SK-N-SH (cell line): ENCODE measurements around the gene FGF10. TPM values are rescaled to one million over a fixed set of nuclear protein-coding genes. Genes with fewer than 3 reads are reported as not detected.

ENCODE experiments used
- CTCF ChIA-PET: fragments of 300-600, 350-600 bp; formaldehyde crosslinking; extraction: SDS; loops from one replicate; lab custom pipeline; 2021; lab: Yijun Ruan, JAX
- POLR2A ChIA-PET: fragments of 350-600 bp; sonication (Branson Sonifier 250); formaldehyde crosslinking; extraction: SDS; loops from one replicate; lab custom pipeline; 2020; ENCODE audit warnings: antibody characterized with exemption, inconsistent platforms; lab: Yijun Ruan, JAX
- DNase-seq: peaks from one replicate; pipeline ENCODE4 v3.0.0; 2012
- H2AFZ ChIP-seq: fragments of 200-600 bp; sonication (generic); 2 replicates; pipeline ENCODE4 v1.8.1; 2016; ENCODE audit warnings: antibody characterized with exemption, mild to moderate bottlenecking, low read depth
- H3F3A ChIP-seq: fragments of 200-600 bp; sonication (generic); replicated peaks from 2 replicates; pipeline ENCODE3; 2016; ENCODE audit warnings: antibody characterized with exemption, mild to moderate bottlenecking; ENCODE audit not compliant: insufficient read depth
- H3K27ac ChIP-seq, 2 experiments: fragments of 200-500 bp in 1 of 2; fragments of 200-600 bp in 1 of 2; sonication (Bioruptor generic) in 1 of 2; sonication (generic), shearing (Covaris generic) in 1 of 2; 2 replicates each; pipeline versions ENCODE4 v1.5.1 to v1.6.1; 2014 to 2016; ENCODE audit warnings: low read depth in 2 of 2, inconsistent platforms in 1 of 2, low read length in 1 of 2, mild to moderate bottlenecking in 1 of 2, mixed read lengths in 1 of 2
- H3K27me3 ChIP-seq: fragments of 200-600 bp; sonication (generic), shearing (Covaris generic); 2 replicates; pipeline ENCODE4 v1.6.1; 2016; ENCODE audit warnings: mixed run types; ENCODE audit not compliant: insufficient read depth
- H3K36me3 ChIP-seq, 2 experiments: fragments of 200-500 bp in 1 of 2; fragments of 200-600 bp in 1 of 2; sonication (Bioruptor generic) in 1 of 2; sonication (generic) in 1 of 2; replicated peaks in 1 of 2; 2 replicates each; pipeline versions ENCODE3 to v1.5.1; 2014 to 2016; ENCODE audit warnings: low read length in 1 of 2, mild to moderate bottlenecking in 1 of 2; ENCODE audit not compliant: insufficient read depth in 2 of 2, control insufficient read depth in 1 of 2
- H3K4me1 ChIP-seq, 2 experiments: fragments of 200-500 bp in 1 of 2; fragments of 200-600 bp in 1 of 2; sonication (Bioruptor generic) in 1 of 2; sonication (generic), shearing (Covaris generic) in 1 of 2; 2 replicates each; pipeline versions ENCODE4 v1.5.1 to v1.6.1; 2014 to 2016; ENCODE audit warnings: low read depth in 1 of 2, low read length in 1 of 2, mixed run types in 1 of 2; ENCODE audit not compliant: insufficient read depth in 2 of 2, control insufficient read depth in 1 of 2
- H3K4me2 ChIP-seq: fragments of 200-600 bp; sonication (generic), shearing (Covaris generic); 2 replicates; pipeline ENCODE4 v1.6.1; 2017; ENCODE audit warnings: mixed run types
- H3K4me3 ChIP-seq, 2 experiments: fragments of 200-500 bp in 1 of 2; fragments of 200-600 bp in 1 of 2; sonication (Bioruptor generic) in 1 of 2; sonication (generic), shearing (Covaris generic) in 1 of 2; 2 replicates each; pipeline versions ENCODE4 v1.5.1 to v1.8.1; 2014 to 2016; ENCODE audit warnings: low read depth in 2 of 2, inconsistent platforms in 1 of 2, low read length in 1 of 2, mild to moderate bottlenecking in 1 of 2, mixed read lengths in 1 of 2, moderate library complexity in 1 of 2
- H3K79me2 ChIP-seq: fragments of 200-600 bp; sonication (generic); 2 replicates; pipeline ENCODE4 v1.8.1; 2017; ENCODE audit warnings: mild to moderate bottlenecking; ENCODE audit not compliant: insufficient read depth
- H3K9ac ChIP-seq: fragments of 200-600 bp; sonication (generic); 2 replicates; pipeline ENCODE4 v1.6.1; 2017; ENCODE audit warnings: mixed run types
- H3K9me2 ChIP-seq: fragments of 200-600 bp; sonication (generic); 2 replicates; pipeline ENCODE4 v1.6.1; 2017; ENCODE audit warnings: mixed run types
- H3K9me3 ChIP-seq: fragments of 200-600 bp; sonication (generic); 2 replicates; pipeline ENCODE4 v1.6.1; 2017; ENCODE audit warnings: mixed run types, mild to moderate bottlenecking, moderate library complexity
- H4K20me1 ChIP-seq: fragments of 200-600 bp; sonication (generic); 2 replicates; pipeline ENCODE4 v1.6.1; 2017; ENCODE audit warnings: mild to moderate bottlenecking, mixed run types; ENCODE audit not compliant: insufficient read depth
- ELF1 ChIP-seq: IDR thresholded peaks from 2 replicates; pipeline ENCODE4 v1.4.0; 2012
- FOXJ3 ChIP-seq: sonication (generic); formaldehyde crosslinking; IDR thresholded peaks from 2 replicates; pipeline ENCODE4 v1.5.1; 2020; ENCODE audit warnings: mild to moderate bottlenecking, missing genetic modification reagents
- FOXM1 ChIP-seq: IDR thresholded peaks from 2 replicates; pipeline ENCODE4 v1.4.0; 2012; ENCODE audit warnings: low read depth, mild to moderate bottlenecking
- MEF2A ChIP-seq: IDR thresholded peaks from 2 replicates; pipeline ENCODE4 v1.4.0; 2012; ENCODE audit warnings: low read depth, borderline replicate concordance
- MXI1 ChIP-seq: IDR thresholded peaks from 2 replicates; pipeline ENCODE4 v1.6.1; 2012; ENCODE audit warnings: mild to moderate bottlenecking, low read depth, low read length, improper control_type of control experiment
- NFIC ChIP-seq: IDR thresholded peaks from 2 replicates; pipeline ENCODE4 v1.4.0; 2012; ENCODE audit warnings: borderline replicate concordance
- NRF1 ChIP-seq: IDR thresholded peaks from 2 replicates; pipeline ENCODE4 v1.6.1; 2012; ENCODE audit warnings: low read depth, mild to moderate bottlenecking, low read length
- RAD21 ChIP-seq: IDR thresholded peaks from 2 replicates; pipeline ENCODE4 v1.6.1; 2012; ENCODE audit warnings: mild to moderate bottlenecking, low read length
- RXRA ChIP-seq: IDR thresholded peaks from 2 replicates; pipeline ENCODE4 v1.4.0; 2012; ENCODE audit warnings: low read depth, mild to moderate bottlenecking, borderline replicate concordance
- SMC3 ChIP-seq: IDR thresholded peaks from 2 replicates; pipeline ENCODE4 v1.6.1; 2012; ENCODE audit warnings: low read depth, low read length, improper control_type of control experiment
- TCF12 ChIP-seq: IDR thresholded peaks from 2 replicates; pipeline ENCODE4 v1.4.0; 2012
- YY1 ChIP-seq: IDR thresholded peaks from 2 replicates; pipeline ENCODE4 v1.4.0; 2012; ENCODE audit warnings: low read depth, mild to moderate bottlenecking
- WGBS: methylation state at CpG from one replicate; pipeline ENCODE4 v1.1.6; 2017; ENCODE audit warnings: low lambda C conversion rate; 5-methylcytosine and 5-hydroxymethylcytosine counted together
- polyA plus RNA-seq, 3 experiments: library from polyadenylated mRNA; depleted of rRNA; stranded (reverse); fragments of >200 nt; gene quantifications; 2 replicates each; pipeline ENCODE4 v1.2.3, GENCODE V29; 2012
- TF ChIP-seq, protein P1 (sequence below): IDR thresholded peaks from 2 replicates; pipeline ENCODE4 v1.6.1; 2012; ENCODE audit warnings: mild to moderate bottlenecking, low read depth, low read length, moderate library complexity
- TF ChIP-seq, protein P2 (sequence below): IDR thresholded peaks from 2 replicates; pipeline ENCODE4 v1.4.0; 2012; ENCODE audit warnings: low read depth, borderline replicate concordance
- TF ChIP-seq, protein P3 (sequence below): fragments of 200-600 bp; sonication (generic); IDR thresholded peaks from 2 replicates; pipeline ENCODE4 v1.6.1; 2017; ENCODE audit warnings: antibody characterized with exemption, mild to moderate bottlenecking, moderate library complexity

The FGF10 gene
- polyA plus RNA-seq, 1 of the 3 experiments (the other 2 are of a cell fraction): not detected

DNA sequence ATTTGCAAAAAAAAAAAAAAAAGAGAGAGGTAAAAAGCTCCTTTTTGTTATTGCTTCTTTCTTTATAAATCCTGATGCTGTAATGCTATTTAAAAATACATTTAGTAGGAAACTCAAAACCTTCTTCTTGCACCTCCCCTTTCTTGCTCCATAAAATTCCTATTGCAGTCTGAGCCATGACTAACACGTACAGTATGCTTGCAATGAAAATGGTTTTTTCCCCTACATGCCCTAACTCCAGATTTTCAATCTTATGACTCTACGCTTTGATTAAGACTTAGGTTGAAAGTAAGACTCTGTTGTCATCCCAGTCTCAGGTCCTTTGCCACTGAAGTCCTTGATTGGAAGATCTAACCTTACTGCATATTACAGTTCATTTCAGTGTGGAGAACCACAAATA, 23.9 kb downstream of the FGF10 start:
- no peak overlapping the region for H3K9ac ChIP-seq
- WGBS: 19% methylated on average over 2 of the region's 2 CpGs
- H3K36me3 ChIP-seq: no peaks in the 10 kb centered on the region
- no peaks in the 10 kb centered on the region for H3K79me2 ChIP-seq
- H3K9me2 ChIP-seq: no peaks in the 10 kb centered on the region
- H3K4me1 ChIP-seq: no peaks in the 10 kb centered on the region
- ChIA-PET POLR2A (no interaction called here), CTCF (no interaction called here)
- no peak overlapping the region for H2AFZ ChIP-seq
- H3K9me3 ChIP-seq: no peaks in the 10 kb centered on the region
- no peak overlapping the region for H3K4me2 ChIP-seq
- no peaks in the 10 kb centered on the region for H3F3A ChIP-seq
- H4K20me1 ChIP-seq: no peaks in the 10 kb centered on the region
- no peak overlapping the region for H3K27ac ChIP-seq
- no peak for TF ChIP-seq MXI1
- H3K4me3 ChIP-seq: no peak overlapping the region
- DNase-seq: no peak
- H3K27me3 ChIP-seq: no peaks in the 10 kb centered on the region

DNA sequence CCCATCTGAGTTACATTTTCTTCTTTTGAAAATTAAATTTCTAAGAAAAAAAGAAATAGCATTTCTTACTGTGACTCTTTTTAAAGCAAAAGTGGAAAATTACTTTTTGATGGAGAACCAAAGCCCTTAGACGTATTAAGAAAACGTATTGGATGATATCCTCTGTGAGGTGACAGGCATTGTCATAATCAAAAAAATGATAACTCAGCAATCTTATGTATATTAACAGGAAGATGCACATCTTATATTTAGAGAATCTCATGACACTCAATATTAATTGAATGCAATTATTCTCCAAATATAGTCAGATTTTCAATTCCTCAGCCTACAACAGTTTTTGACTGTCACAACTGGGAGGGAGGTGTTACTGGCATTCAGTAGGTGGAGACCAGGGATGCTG, 25.1 kb downstream of the FGF10 start:
- WGBS: 9% methylated on average over 2 of the region's 2 CpGs
- Histone ChIP-seq H2AFZ (0 out of 2 replicates have a peak overlapping the region, but pooled peaks have one; percentile 5), H3F3A (no peaks in the 10 kb centered on the region), H3K9me2 (no peaks in the 10 kb centered on the region)
- TF ChIP-seq RAD21 (no peak), NFIC (no peak), TCF12 (no peak), SMC3 (no peak), NRF1 (no peak), ELF1 (no peak), FOXM1 (no peak), MEF2A (no peak), FOXJ3 (CRISPR knock-in tag) (no peak), YY1 (no peak), RXRA (no peak), MXI1 (no peak)
- TF ChIP-seq, protein P1, sequence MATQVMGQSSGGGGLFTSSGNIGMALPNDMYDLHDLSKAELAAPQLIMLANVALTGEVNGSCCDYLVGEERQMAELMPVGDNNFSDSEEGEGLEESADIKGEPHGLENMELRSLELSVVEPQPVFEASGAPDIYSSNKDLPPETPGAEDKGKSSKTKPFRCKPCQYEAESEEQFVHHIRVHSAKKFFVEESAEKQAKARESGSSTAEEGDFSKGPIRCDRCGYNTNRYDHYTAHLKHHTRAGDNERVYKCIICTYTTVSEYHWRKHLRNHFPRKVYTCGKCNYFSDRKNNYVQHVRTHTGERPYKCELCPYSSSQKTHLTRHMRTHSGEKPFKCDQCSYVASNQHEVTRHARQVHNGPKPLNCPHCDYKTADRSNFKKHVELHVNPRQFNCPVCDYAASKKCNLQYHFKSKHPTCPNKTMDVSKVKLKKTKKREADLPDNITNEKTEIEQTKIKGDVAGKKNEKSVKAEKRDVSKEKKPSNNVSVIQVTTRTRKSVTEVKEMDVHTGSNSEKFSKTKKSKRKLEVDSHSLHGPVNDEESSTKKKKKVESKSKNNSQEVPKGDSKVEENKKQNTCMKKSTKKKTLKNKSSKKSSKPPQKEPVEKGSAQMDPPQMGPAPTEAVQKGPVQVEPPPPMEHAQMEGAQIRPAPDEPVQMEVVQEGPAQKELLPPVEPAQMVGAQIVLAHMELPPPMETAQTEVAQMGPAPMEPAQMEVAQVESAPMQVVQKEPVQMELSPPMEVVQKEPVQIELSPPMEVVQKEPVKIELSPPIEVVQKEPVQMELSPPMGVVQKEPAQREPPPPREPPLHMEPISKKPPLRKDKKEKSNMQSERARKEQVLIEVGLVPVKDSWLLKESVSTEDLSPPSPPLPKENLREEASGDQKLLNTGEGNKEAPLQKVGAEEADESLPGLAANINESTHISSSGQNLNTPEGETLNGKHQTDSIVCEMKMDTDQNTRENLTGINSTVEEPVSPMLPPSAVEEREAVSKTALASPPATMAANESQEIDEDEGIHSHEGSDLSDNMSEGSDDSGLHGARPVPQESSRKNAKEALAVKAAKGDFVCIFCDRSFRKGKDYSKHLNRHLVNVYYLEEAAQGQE: no peak
- TF ChIP-seq, protein P2, sequence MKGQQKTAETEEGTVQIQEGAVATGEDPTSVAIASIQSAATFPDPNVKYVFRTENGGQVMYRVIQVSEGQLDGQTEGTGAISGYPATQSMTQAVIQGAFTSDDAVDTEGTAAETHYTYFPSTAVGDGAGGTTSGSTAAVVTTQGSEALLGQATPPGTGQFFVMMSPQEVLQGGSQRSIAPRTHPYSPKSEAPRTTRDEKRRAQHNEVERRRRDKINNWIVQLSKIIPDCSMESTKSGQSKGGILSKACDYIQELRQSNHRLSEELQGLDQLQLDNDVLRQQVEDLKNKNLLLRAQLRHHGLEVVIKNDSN: no peak
- TF ChIP-seq, protein P3, sequence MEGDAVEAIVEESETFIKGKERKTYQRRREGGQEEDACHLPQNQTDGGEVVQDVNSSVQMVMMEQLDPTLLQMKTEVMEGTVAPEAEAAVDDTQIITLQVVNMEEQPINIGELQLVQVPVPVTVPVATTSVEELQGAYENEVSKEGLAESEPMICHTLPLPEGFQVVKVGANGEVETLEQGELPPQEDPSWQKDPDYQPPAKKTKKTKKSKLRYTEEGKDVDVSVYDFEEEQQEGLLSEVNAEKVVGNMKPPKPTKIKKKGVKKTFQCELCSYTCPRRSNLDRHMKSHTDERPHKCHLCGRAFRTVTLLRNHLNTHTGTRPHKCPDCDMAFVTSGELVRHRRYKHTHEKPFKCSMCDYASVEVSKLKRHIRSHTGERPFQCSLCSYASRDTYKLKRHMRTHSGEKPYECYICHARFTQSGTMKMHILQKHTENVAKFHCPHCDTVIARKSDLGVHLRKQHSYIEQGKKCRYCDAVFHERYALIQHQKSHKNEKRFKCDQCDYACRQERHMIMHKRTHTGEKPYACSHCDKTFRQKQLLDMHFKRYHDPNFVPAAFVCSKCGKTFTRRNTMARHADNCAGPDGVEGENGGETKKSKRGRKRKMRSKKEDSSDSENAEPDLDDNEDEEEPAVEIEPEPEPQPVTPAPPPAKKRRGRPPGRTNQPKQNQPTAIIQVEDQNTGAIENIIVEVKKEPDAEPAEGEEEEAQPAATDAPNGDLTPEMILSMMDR: no peak
- TF ChIP-seq, all 33 proteins: peak for 0
- Histone ChIP-seq H3K4me1 (no peaks in the 10 kb centered on the region), H4K20me1 (no peaks in the 10 kb centered on the region), H3K27ac (no peak overlapping the region), H3K4me3 (no peak overlapping the region), H3K9ac (no peak overlapping the region), H3K4me2 (no peak overlapping the region), H3K27me3 (no peaks in the 10 kb centered on the region), H3K79me2 (no peaks in the 10 kb centered on the region), H3K36me3 (no peaks in the 10 kb centered on the region), H3K9me3 (no peaks in the 10 kb centered on the region)
- ChIA-PET POLR2A (no interaction called here), CTCF (no interaction called here)
- no peak for DNase-seq
